ENCODE measurements around the gene PRKG1.

Gene PRKG1

GRCh38 chr10:51171946-51172345 is 97.7 kb downstream of the PRKG1 start:
- TF ChIP-seq POLR2AphosphoS5 (IDR thresholded peaks at IDR 0.05; ENCODE audit: low read depth, low read length) = no peak
- TF ChIP-seq TAF1 (IDR thresholded peaks at IDR 0.05; ENCODE audit: borderline replicate concordance, insufficient read depth, low read length) = no peak
- no peak for TF ChIP-seq SIN3A (IDR thresholded peaks at IDR 0.05; ENCODE audit: borderline replicate concordance, insufficient read depth, low read length)
- no peak for TF ChIP-seq FOXP2 (optimal IDR thresholded peaks at IDR 0.05; ENCODE audit: borderline replicate concordance, extremely low read depth, extremely low read length, insufficient read depth)
- TF ChIP-seq REST (IDR thresholded peaks at IDR 0.05; ENCODE audit: insufficient read depth in 1 of 2, low read depth in 2 of 2, low read length in 2 of 2) = no peak

- TF ChIP-seq REST (IDR thresholded peaks at IDR 0.05; ENCODE audit: insufficient read depth in 1 of 2, low read depth in 2 of 2, low read length in 2 of 2) (no peak), TAF1 (IDR thresholded peaks at IDR 0.05; ENCODE audit: borderline replicate concordance, insufficient read depth, low read length) (no peak), POLR2AphosphoS5 (IDR thresholded peaks at IDR 0.05; ENCODE audit: low read depth, low read length) (no peak), FOXP2 (optimal IDR thresholded peaks at IDR 0.05; ENCODE audit: borderline replicate concordance, extremely low read depth, extremely low read length, insufficient read depth) (no peak), SIN3A (IDR thresholded peaks at IDR 0.05; ENCODE audit: borderline replicate concordance, insufficient read depth, low read length) (no peak)
These were observed 102.8 kb downstream of the PRKG1 start for GRCh38 chr10:51176976-51177695.

- TF ChIP-seq TAF1 (IDR thresholded peaks at IDR 0.05; ENCODE audit: borderline replicate concordance, insufficient read depth, low read length) = no peak
- TF ChIP-seq FOXP2 (optimal IDR thresholded peaks at IDR 0.05; ENCODE audit: borderline replicate concordance, extremely low read depth, extremely low read length, insufficient read depth) = no peak
- TF ChIP-seq SIN3A (IDR thresholded peaks at IDR 0.05; ENCODE audit: borderline replicate concordance, insufficient read depth, low read length) = no peak
- TF ChIP-seq POLR2AphosphoS5 (IDR thresholded peaks at IDR 0.05; ENCODE audit: low read depth, low read length) = no peak
- no peak for TF ChIP-seq REST (IDR thresholded peaks at IDR 0.05; ENCODE audit: insufficient read depth in 1 of 2, low read depth in 2 of 2, low read length in 2 of 2)
These were observed 104.3 kb downstream of the PRKG1 start for GRCh38 chr10:51178634-51179033.

DNA sequence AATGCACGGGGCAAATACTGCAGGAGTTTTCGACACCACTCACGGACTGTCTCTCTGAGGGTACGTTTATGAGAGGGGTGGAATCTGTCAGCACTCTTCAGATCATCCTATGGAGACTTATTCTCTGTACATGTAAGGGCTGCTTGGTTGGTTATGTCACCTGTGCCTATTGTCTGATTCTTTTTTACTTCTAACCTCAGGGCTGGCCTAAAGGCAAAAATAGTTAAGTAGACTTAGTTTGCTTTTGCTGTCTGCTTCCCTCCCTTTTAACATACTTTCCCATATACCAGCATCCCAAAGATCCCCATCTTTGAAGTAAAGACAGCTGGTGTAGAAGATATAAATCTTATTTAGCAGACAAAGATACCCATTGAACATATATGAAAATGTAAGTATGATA is 105.9 kb downstream of the PRKG1 start:
- no peak for TF ChIP-seq TAF1 (IDR thresholded peaks at IDR 0.05; ENCODE audit: borderline replicate concordance, insufficient read depth, low read length)
- TF ChIP-seq FOXP2 (optimal IDR thresholded peaks at IDR 0.05; ENCODE audit: borderline replicate concordance, extremely low read depth, extremely low read length, insufficient read depth) = no peak
- TF ChIP-seq POLR2AphosphoS5 (IDR thresholded peaks at IDR 0.05; ENCODE audit: low read depth, low read length) = no peak
- TF ChIP-seq REST (IDR thresholded peaks at IDR 0.05; ENCODE audit: insufficient read depth in 1 of 2, low read depth in 2 of 2, low read length in 2 of 2) = no peak
- TF ChIP-seq SIN3A (IDR thresholded peaks at IDR 0.05; ENCODE audit: borderline replicate concordance, insufficient read depth, low read length) = no peak
